ENCODE data around the gene FAS. TPM values are rescaled to one million over a fixed set of nuclear protein-coding genes. Genes with fewer than 3 reads are reported as not detected.

Gene FAS
- total RNA-seq, 1 donor from 2014 or later, result 5.1 TPM

- intact Hi-C loops (cut with DNase I), result loop anchor here (5.0 kb wide), 1 partner anchor 88 kb away; no protein-coding TSS in a partner anchor
These were observed 34.9 kb downstream of the FAS start for GRCh38 chr10:89025453-89025852.

GRCh38 chr10:89029181-89029580, 38.6 kb downstream of the FAS start:
- DNase-seq (ENCODE audit: low spot score), result no peak
- intact Hi-C loops (cut with DNase I), result loop anchor here (5.0 kb wide), 1 partner anchor 92 kb away; no protein-coding TSS in a partner anchor

More at GRCh38 chr10:89025453-89025852, 34.9 kb downstream of the FAS start:
- no peak for DNase-seq (ENCODE audit: low spot score)

GRCh38 chr10:89029785-89030437, 39.3 kb downstream of the FAS start:
- peak; percentile 83 for DNase-seq (ENCODE audit: low spot score)
- intact Hi-C loops (cut with DNase I), result loop anchor here (1.0 to 5.0 kb wide), 2 partner anchors 93 to 183 kb away; no protein-coding TSS in a partner anchor

- no peak for DNase-seq (ENCODE audit: low spot score)
- intact Hi-C loops (cut with DNase I), result loop anchor here (1.0 kb wide), 1 partner anchor 183 kb away; no protein-coding TSS in a partner anchor
These were observed 40.2 kb downstream of the FAS start for GRCh38 chr10:89030791-89031190.

GRCh38 chr10:89032141-89032891, 41.7 kb downstream of the FAS start:
- intact Hi-C loops (cut with DNase I), result no loop called here
- DNase-seq (ENCODE audit: low spot score), result no peak

- no peak for DNase-seq (ENCODE audit: low spot score)
- intact Hi-C loops (cut with DNase I), result no loop called here
These were observed 44.9 kb downstream of the FAS start for GRCh38 chr10:89035461-89035860.

- intact Hi-C loops (cut with DNase I), result no loop called here
- DNase-seq (ENCODE audit: low spot score), result no peak
These were observed 46.5 kb downstream of the FAS start for GRCh38 chr10:89037096-89037495.

- intact Hi-C loops (cut with DNase I), result no loop called here
- DNase-seq (ENCODE audit: low spot score), result no peak
These were observed 52.0 kb downstream of the FAS start for GRCh38 chr10:89042562-89042961.

GRCh38 chr10:89043052-89043451, 52.5 kb downstream of the FAS start:
- intact Hi-C loops (cut with DNase I), result no loop called here
- no peak for DNase-seq (ENCODE audit: low spot score)

- DNase-seq (ENCODE audit: low spot score), result no peak
- intact Hi-C loops (cut with DNase I), result no loop called here
These were observed 56.8 kb downstream of the FAS start for GRCh38 chr10:89047397-89047796.

- DNase-seq (ENCODE audit: low spot score), result no peak
- intact Hi-C loops (cut with DNase I), result loop anchor here (10.0 kb wide), 1 partner anchor 53 kb away; no protein-coding TSS in a partner anchor
These were observed 61.0 kb downstream of the FAS start for GRCh38 chr10:89051593-89051992.

GRCh38 chr10:89053555-89053954, 63.0 kb downstream of the FAS start:
- intact Hi-C loops (cut with DNase I), result loop anchor here (10.0 kb wide), 1 partner anchor 51 kb away; no protein-coding TSS in a partner anchor
- DNase-seq (ENCODE audit: low spot score), result no peak

GRCh38 chr10:89055159-89055558, 64.6 kb downstream of the FAS start:
- intact Hi-C loops (cut with DNase I), result loop anchor here (10.0 kb wide), 1 partner anchor 50 kb away; no protein-coding TSS in a partner anchor
- DNase-seq (ENCODE audit: low spot score), result no peak

- intact Hi-C loops (cut with DNase I), result no loop called here
- peak; percentile 82 for DNase-seq (ENCODE audit: low spot score)
These were observed 72.3 kb downstream of the FAS start for GRCh38 chr10:89062861-89063260.

- intact Hi-C loops (cut with DNase I), result no loop called here
These were observed 72.9 kb downstream of the FAS start for GRCh38 chr10:89063465-89063864.

GRCh38 chr10:89064748-89065147, 74.2 kb downstream of the FAS start:
- intact Hi-C loops (cut with DNase I), result no loop called here
- DNase-seq (ENCODE audit: low spot score), result no peak

More at GRCh38 chr10:89063465-89063864, 72.9 kb downstream of the FAS start:
- DNase-seq (ENCODE audit: low spot score), result no peak

Small RNAs within 50 kb of the gene (microRNA-seq; reads per million reads assigned to microRNA genes)
- gene MIR4679-1 (not detected), gene MIR4679-2 (not detected)

Other genes starting within 250 kb of the FAS start
- gene LIPN, start 230.8 kb upstream of the FAS start, total RNA-seq, result not detected
- not detected for gene LIPM, start 188.1 kb upstream of the FAS start, total RNA-seq
- 0.13 TPM for gene ANKRD22, start 139.0 kb upstream of the FAS start, total RNA-seq
- gene STAMBPL1, start 110.6 kb upstream of the FAS start, total RNA-seq, result 2.9 TPM
- 162 TPM for gene ACTA2, start 38.0 kb upstream of the FAS start, total RNA-seq
- 1.00 TPM for gene CH25H, start 216.5 kb downstream of the FAS start, total RNA-seq